ENCODE measurements around the gene ACTG2. TPM values are rescaled to one million over a fixed set of nuclear protein-coding genes. Genes with fewer than 3 reads are reported as not detected.

ACTG2 gene
- total RNA-seq, 1 experiment from 2014 or later = 2.7 TPM

DNA sequence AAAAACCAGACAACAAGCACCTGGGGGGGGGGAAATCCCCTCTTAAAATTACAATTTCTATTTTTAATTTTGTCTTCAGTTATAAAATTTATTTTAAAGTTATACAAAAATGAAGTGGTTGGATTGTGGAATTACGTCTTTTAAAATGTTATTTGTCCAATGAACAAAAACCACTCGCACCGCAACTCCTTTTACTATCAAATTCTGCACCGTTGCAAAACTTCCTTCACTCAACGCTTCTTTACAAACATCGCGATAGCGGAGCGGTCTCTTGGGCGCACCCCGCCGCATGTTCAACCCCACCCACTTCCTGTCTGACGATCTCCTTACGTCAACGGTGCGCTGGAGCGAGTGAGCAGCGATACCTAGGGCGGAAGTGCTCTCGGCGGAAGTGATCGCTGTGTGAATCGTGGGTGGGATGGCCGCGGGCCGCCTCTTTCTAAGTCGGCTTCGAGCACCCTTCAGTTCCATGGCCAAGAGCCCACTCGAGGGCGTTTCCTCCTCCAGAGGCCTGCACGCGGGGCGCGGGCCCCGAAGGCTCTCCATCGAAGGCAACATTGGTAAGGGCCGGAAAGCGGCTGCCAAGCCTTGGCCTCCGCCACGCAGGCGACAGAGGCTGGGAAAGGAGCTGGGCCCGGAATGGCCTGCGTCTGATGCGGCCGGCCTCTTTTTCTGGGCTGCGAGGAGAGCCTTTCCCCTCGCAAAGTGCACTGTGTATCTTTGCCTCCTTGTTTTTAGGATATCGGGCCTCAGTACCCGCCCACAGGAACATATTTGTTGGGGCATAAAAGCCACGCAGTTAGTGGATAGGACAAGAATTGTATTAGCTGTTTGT is 33.9 kb downstream of the ACTG2 start, which contains the start of gene DGUOK:
DGUOK (plus strand) TSS at position 388 of the 835 bp plus-strand sequence; CDS start at position 419, 31 bp downstream.
- POLR2A ChIA-PET (ENCODE audit: low non-redundant PET) = interaction anchor here (0.5 kb wide), 1 partner anchor 12 kb away, joined by 3 read pairs; no protein-coding TSS in a partner anchor
- Histone ChIP-seq H3K27ac (ENCODE audit: low read depth, low read length, poor library complexity, severe bottlenecking) (peak within 1 kb of the TSS; percentile 96), H3K9me3 (ENCODE audit: low read depth, low read length, poor library complexity, severe bottlenecking) (no peaks in the 10 kb centered on the region), H3K27me3 (replicated peaks; ENCODE audit: insufficient read depth, low read depth, low read length, poor library complexity) (no peaks in the 10 kb centered on the region), H3K36me3 (ENCODE audit: insufficient read depth, low read length, poor library complexity, severe bottlenecking) (no peaks in the 10 kb centered on the region), H3K4me1 (ENCODE audit: insufficient read depth, low read length, poor library complexity, severe bottlenecking) (peaks cover 12% of the 10 kb centered on the region), H3K4me3 (ENCODE audit: low read depth, low read length, poor library complexity, severe bottlenecking) (peak within 1 kb of the TSS; percentile 80)
- TF ChIP-seq CTCF (conservative IDR thresholded peaks at IDR 0.05; ENCODE audit: low read depth, low read length) (no peak), EZH2 (IDR thresholded peaks at IDR 0.05; ENCODE audit: borderline replicate concordance, low read depth, low read length, poor library complexity, severe bottlenecking) (no peak)
- CTCF ChIA-PET = no interaction called here
- BruUV-seq (replicated peaks) = no TSS peak
- DNase-seq (ENCODE audit: low spot score) = peak; percentile 100
- intact Hi-C loops (cut with micrococcal nuclease; ENCODE audit: unreplicated experiment) = loop anchor here (5.0 kb wide), 2 partner anchors 56 to 196 kb away; partner anchors contain the start of gene TET3

- BruUV-seq (replicated peaks) = TSS peak; percentile 74
- no peaks in the 10 kb centered on the region for H3K27me3 ChIP-seq (replicated peaks; ENCODE audit: insufficient read depth, low read depth, low read length, poor library complexity)
- peaks cover 12% of the 10 kb centered on the region for H3K4me1 ChIP-seq (ENCODE audit: insufficient read depth, low read length, poor library complexity, severe bottlenecking)
- ChIA-PET POLR2A (ENCODE audit: low non-redundant PET) (interaction anchor here (0.5 kb wide), 1 partner anchor 11 kb away, joined by 3 read pairs; no protein-coding TSS in a partner anchor), CTCF (no interaction called here)
- no peak for DNase-seq (ENCODE audit: low spot score)
- H3K4me3 ChIP-seq (ENCODE audit: low read depth, low read length, poor library complexity, severe bottlenecking) = peak overlapping the region; percentile 80
- peak overlapping the region; percentile 96 for H3K27ac ChIP-seq (ENCODE audit: low read depth, low read length, poor library complexity, severe bottlenecking)
- intact Hi-C loops (cut with micrococcal nuclease; ENCODE audit: unreplicated experiment) = loop anchor here (5.0 kb wide), 2 partner anchors 55 to 195 kb away; partner anchors contain the start of gene TET3
- H3K9me3 ChIP-seq (ENCODE audit: low read depth, low read length, poor library complexity, severe bottlenecking) = no peaks in the 10 kb centered on the region
- TF ChIP-seq CTCF (conservative IDR thresholded peaks at IDR 0.05; ENCODE audit: low read depth, low read length) (no peak), EZH2 (IDR thresholded peaks at IDR 0.05; ENCODE audit: borderline replicate concordance, low read depth, low read length, poor library complexity, severe bottlenecking) (no peak)
- H3K36me3 ChIP-seq (ENCODE audit: insufficient read depth, low read length, poor library complexity, severe bottlenecking) = no peaks in the 10 kb centered on the region
Observed at GRCh38 chr2:73927344-73927743, 34.5 kb downstream of the ACTG2 start.

GRCh38 chr2:73928963-73929347 is 36.1 kb downstream of the ACTG2 start:
- Histone ChIP-seq H3K36me3 (ENCODE audit: insufficient read depth, low read length, poor library complexity, severe bottlenecking) (peaks cover under 1% of the 10 kb centered on the region), H3K4me1 (ENCODE audit: insufficient read depth, low read length, poor library complexity, severe bottlenecking) (peaks cover 12% of the 10 kb centered on the region), H3K27ac (ENCODE audit: low read depth, low read length, poor library complexity, severe bottlenecking) (no peak overlapping the region), H3K9me3 (ENCODE audit: low read depth, low read length, poor library complexity, severe bottlenecking) (no peaks in the 10 kb centered on the region), H3K4me3 (ENCODE audit: low read depth, low read length, poor library complexity, severe bottlenecking) (no peak overlapping the region), H3K27me3 (replicated peaks; ENCODE audit: insufficient read depth, low read depth, low read length, poor library complexity) (no peaks in the 10 kb centered on the region)
- ChIA-PET POLR2A (ENCODE audit: low non-redundant PET) (no interaction called here), CTCF (no interaction called here)
- intact Hi-C loops (cut with micrococcal nuclease; ENCODE audit: unreplicated experiment) = loop anchor here (5.0 kb wide), 2 partner anchors 53 to 193 kb away; partner anchors contain the start of gene TET3
- BruUV-seq (replicated peaks) = no TSS peak
- DNase-seq (ENCODE audit: low spot score) = no peak
- TF ChIP-seq CTCF (conservative IDR thresholded peaks at IDR 0.05; ENCODE audit: low read depth, low read length) (no peak), EZH2 (IDR thresholded peaks at IDR 0.05; ENCODE audit: borderline replicate concordance, low read depth, low read length, poor library complexity, severe bottlenecking) (no peak)
